PC-3 (cell line): ENCODE data around the gene ZBTB7C.

Experiments used
- CTCF ChIP-seq: fragments of 300-600 bp; sonication (generic); conservative IDR thresholded peaks from 2 replicates; pipeline ENCODE4 v1.5.1; 2017; ENCODE audit warnings: antibody characterized with exemption, low read depth, mild to moderate bottlenecking, low read length
- EZH2phosphoT487 ChIP-seq: fragments of 300-600 bp; sonication (generic); IDR thresholded peaks from 2 replicates; pipeline ENCODE4 v1.6.1; 2018; ENCODE audit warnings: mild to moderate bottlenecking, antibody characterized with exemption, low read length, borderline replicate concordance

- TF ChIP-seq CTCF: no peak
- TF ChIP-seq EZH2phosphoT487: no peak
Measured at GRCh38 chr18:48073211-48073930, 335.8 kb downstream of the ZBTB7C start.
